Trophoblast cell (in vitro differentiated cells and primary cell): ENCODE measurements around the gene ZFHX3.

Experiments
- DNase-seq, 2 donors: peaks; one replicate each; pipeline ENCODE4 v3.0.0-alpha.2; 2016
- H2AFZ ChIP-seq: 2 replicates; pipeline ENCODE4 v1.6.1; 2013; ENCODE audit warnings: low read length, moderate library complexity, mild to moderate bottlenecking; ENCODE audit not compliant: insufficient read depth, poor library complexity
- H2AK5ac ChIP-seq: 2 replicates; pipeline ENCODE4 v1.6.1; 2013; ENCODE audit warnings: mild to moderate bottlenecking, low read length
- H2BK120ac ChIP-seq: 2 replicates; pipeline ENCODE4 v1.6.1; 2013; ENCODE audit warnings: low read length, mild to moderate bottlenecking, moderate library complexity; ENCODE audit not compliant: insufficient read depth, poor library complexity
- H2BK12ac ChIP-seq: 2 replicates; pipeline ENCODE4 v1.6.1; 2013; ENCODE audit warnings: mild to moderate bottlenecking, low read length, moderate library complexity
- H2BK5ac ChIP-seq: 2 replicates; pipeline ENCODE4 v1.6.1; 2013; ENCODE audit warnings: low read length, low read depth, moderate library complexity, mild to moderate bottlenecking; ENCODE audit not compliant: poor library complexity
- H3K14ac ChIP-seq: 2 replicates; pipeline ENCODE4 v1.6.1; 2013; ENCODE audit warnings: mild to moderate bottlenecking, low read length
- H3K18ac ChIP-seq: 2 replicates; pipeline ENCODE4 v1.6.1; 2013; ENCODE audit warnings: mild to moderate bottlenecking, low read length
- H3K23ac ChIP-seq: 2 replicates; pipeline ENCODE4 v1.6.1; 2013; ENCODE audit warnings: low read length
- H3K27ac ChIP-seq: 2 replicates; pipeline ENCODE4 v1.5.1; 2013; ENCODE audit warnings: low read depth, mild to moderate bottlenecking, inconsistent platforms, low read length, moderate library complexity
- H3K27me3 ChIP-seq: 2 replicates; pipeline ENCODE4 v1.6.1; 2013; ENCODE audit warnings: inconsistent platforms, mild to moderate bottlenecking, low read length, moderate library complexity; ENCODE audit not compliant: insufficient read depth
- H3K36me3 ChIP-seq, 2 experiments: 1 replicate in 1 of 2; 2 replicates in 1 of 2; pipeline ENCODE4 v1.6.1; 2013; ENCODE audit warnings: low read length in 2 of 2, mild to moderate bottlenecking in 2 of 2, moderate library complexity in 1 of 2; ENCODE audit not compliant: insufficient read depth in 2 of 2, control insufficient read depth in 1 of 2
- H3K4ac ChIP-seq: 2 replicates; pipeline ENCODE4 v1.6.1; 2013; ENCODE audit warnings: low read depth, mild to moderate bottlenecking, low read length, moderate library complexity
- H3K4me1 ChIP-seq, 2 experiments: 1 replicate in 1 of 2; 2 replicates in 1 of 2; pipeline ENCODE4 v1.6.1; 2013; ENCODE audit warnings: low read length in 2 of 2, mild to moderate bottlenecking in 2 of 2, moderate library complexity in 1 of 2; ENCODE audit not compliant: insufficient read depth in 2 of 2, control insufficient read depth in 1 of 2
- H3K4me2 ChIP-seq: 2 replicates; pipeline ENCODE4 v1.6.1; 2013; ENCODE audit warnings: inconsistent platforms, mild to moderate bottlenecking, low read length, moderate library complexity
- H3K4me3 ChIP-seq: 2 replicates; pipeline ENCODE4 v1.5.1; 2013; ENCODE audit warnings: mild to moderate bottlenecking, low read depth, low read length, inconsistent platforms
- H3K79me1 ChIP-seq: one replicate; pipeline ENCODE4 v1.6.1; 2013; ENCODE audit warnings: low read length
- H3K79me2 ChIP-seq: 2 replicates; pipeline ENCODE4 v1.6.1; 2013; ENCODE audit warnings: low read length, mild to moderate bottlenecking; ENCODE audit not compliant: control insufficient read depth, insufficient read depth, poor library complexity
- H3K9ac ChIP-seq: 2 replicates; pipeline ENCODE4 v1.6.1; 2013; ENCODE audit warnings: mild to moderate bottlenecking, low read length
- H3K9me3 ChIP-seq: 2 replicates; pipeline ENCODE4 v1.6.1; 2013; ENCODE audit warnings: low read depth, mild to moderate bottlenecking, control low read depth, inconsistent platforms, low read length; ENCODE audit not compliant: insufficient read depth
- H4K12ac ChIP-seq: 2 replicates; pipeline ENCODE4 v1.6.1; 2013; ENCODE audit warnings: low read depth, mild to moderate bottlenecking, low read length, moderate library complexity
- H4K8ac ChIP-seq: 2 replicates; pipeline ENCODE4 v1.6.1; 2013; ENCODE audit warnings: low read depth, mild to moderate bottlenecking, low read length, moderate library complexity
- H4K91ac ChIP-seq: one replicate; pipeline ENCODE4 v1.6.1; 2013; ENCODE audit warnings: low read depth, mild to moderate bottlenecking, low read length, moderate library complexity
- WGBS: extraction: QIAGEN DNeasy Blood & Tissue Kit; methylation state at CpG from one replicate; pipeline ENCODE4 v1.1.7; 2013; ENCODE audit warnings: missing lambda C conversion rate; ENCODE audit not compliant: insufficient read length, insufficient coverage; ENCODE audit errors: extremely low coverage; 5-methylcytosine and 5-hydroxymethylcytosine counted together

ZFHX3 gene

DNA sequence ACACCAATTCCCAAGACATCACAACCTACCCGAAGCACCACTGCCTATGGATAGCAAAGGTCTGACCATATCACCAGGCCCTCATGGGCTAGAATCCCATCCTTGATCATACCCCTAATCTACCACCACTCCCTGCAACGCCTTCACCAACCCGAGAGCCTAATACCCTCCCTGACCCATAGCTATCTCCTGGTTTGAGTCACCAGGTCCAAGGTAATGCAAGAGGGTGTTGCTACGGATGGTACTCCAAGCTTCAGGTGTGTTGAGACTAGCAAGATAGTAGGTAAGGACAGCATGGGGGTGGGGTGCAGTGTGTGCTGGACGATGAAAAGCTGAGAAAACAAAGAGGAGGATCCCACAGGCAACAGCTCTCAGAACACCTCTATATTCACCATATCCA is 258.0 kb downstream of the ZFHX3 start:
- Histone ChIP-seq H4K8ac (no peak overlapping the region), H4K12ac (no peak overlapping the region), H3K27ac (no peak overlapping the region), H3K4me3 (no peak overlapping the region), H3K79me1 (no peaks in the 10 kb centered on the region), H3K79me2 (no peaks in the 10 kb centered on the region), H2BK5ac (no peak overlapping the region), H3K4me1 (no peaks in the 10 kb centered on the region), H3K9ac (no peak overlapping the region), H3K4ac (no peak overlapping the region), H3K14ac (no peak overlapping the region), H4K91ac (no peak overlapping the region), H3K18ac (no peak overlapping the region), H3K23ac (no peak overlapping the region), H2BK120ac (no peak overlapping the region), H3K4me2 (no peak overlapping the region), H3K36me3 (peaks cover 35 to 46% of the 10 kb centered on the region in 2 experiments), H3K27me3 (no peaks in the 10 kb centered on the region), H2AK5ac (no peak overlapping the region), H3K9me3 (no peaks in the 10 kb centered on the region), H2AFZ (no peak overlapping the region), H2BK12ac (no peak overlapping the region)
- WGBS: no CpG with 5 or more reads among the region's 5 CpGs
- no peak for DNase-seq

DNA sequence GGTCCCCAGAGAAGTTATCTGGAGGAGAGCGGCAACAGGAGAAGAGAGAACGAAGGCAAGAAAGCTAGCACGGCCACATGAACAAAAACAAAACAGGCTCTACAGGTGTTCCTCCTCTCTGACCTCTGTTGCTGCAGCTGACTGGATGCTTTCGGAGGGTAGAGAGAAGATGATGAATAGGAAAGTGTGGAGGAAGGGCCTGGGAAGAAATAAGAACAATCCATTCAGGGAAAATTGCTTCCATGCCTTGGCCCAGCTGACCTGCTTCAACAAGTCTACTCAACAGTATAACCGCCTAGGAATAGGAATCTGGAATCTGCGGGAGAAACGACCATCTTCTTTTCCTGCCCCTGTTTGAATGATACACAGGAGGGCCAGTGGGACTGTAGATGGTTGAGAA is 258.5 kb downstream of the ZFHX3 start:
- no CpG with 5 or more reads among the region's 7 CpGs for WGBS
- H3K4me3 ChIP-seq: no peak overlapping the region
- H3K79me2 ChIP-seq: no peaks in the 10 kb centered on the region

DNA sequence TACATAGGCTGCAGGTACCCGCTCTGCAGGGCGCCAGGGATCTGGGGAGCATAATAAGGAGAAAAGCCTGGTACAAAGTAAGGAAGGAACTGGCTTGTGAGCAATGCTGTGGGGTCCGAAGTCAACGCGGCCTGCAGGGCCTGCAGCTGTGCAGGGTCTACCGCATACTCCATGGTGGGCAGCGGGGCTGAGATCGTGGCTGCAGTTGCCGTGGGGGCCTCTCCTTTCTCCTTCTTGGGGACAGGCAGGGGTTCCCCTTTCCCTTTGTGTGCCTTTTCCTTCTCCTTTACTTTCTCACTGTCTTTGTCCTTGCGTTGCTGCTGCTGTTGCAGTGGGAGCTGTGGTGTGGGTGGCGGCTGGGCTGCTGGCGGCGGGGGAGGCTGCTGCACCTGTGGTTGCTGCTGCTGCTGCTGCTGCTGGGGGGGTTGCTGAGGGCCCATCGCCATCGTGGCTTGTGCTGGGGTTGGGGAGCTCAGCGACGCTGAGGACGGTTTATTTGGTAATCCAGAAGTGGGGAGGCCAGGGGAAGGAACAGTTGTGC is 259.6 kb downstream of the ZFHX3 start:
- H3K4me3 ChIP-seq: no peak overlapping the region
- no peak overlapping the region for H2BK5ac ChIP-seq
- H3K79me2 ChIP-seq: no peaks in the 10 kb centered on the region
- no peak overlapping the region for H2BK120ac ChIP-seq
- no peak overlapping the region for H4K91ac ChIP-seq
- H2AK5ac ChIP-seq: no peak overlapping the region
- H4K12ac ChIP-seq: no peak overlapping the region
- H3K14ac ChIP-seq: no peak overlapping the region
- no peaks in the 10 kb centered on the region for H3K4me1 ChIP-seq
- H3K79me1 ChIP-seq: no peaks in the 10 kb centered on the region
- H3K27me3 ChIP-seq: no peaks in the 10 kb centered on the region
- WGBS: no CpG with 5 or more reads among the region's 18 CpGs
- no peak overlapping the region for H3K18ac ChIP-seq
- H4K8ac ChIP-seq: no peak overlapping the region
- peaks cover 21 to 32% of the 10 kb centered on the region in 2 experiments for H3K36me3 ChIP-seq
- no peak overlapping the region for H3K4ac ChIP-seq
- no peak overlapping the region for H3K9ac ChIP-seq
- H3K23ac ChIP-seq: no peak overlapping the region
- H3K27ac ChIP-seq: no peak overlapping the region
- H2AFZ ChIP-seq: no peak overlapping the region
- H3K4me2 ChIP-seq: peak overlapping the region; percentile 49
- H3K9me3 ChIP-seq: no peaks in the 10 kb centered on the region
- no peak overlapping the region for H2BK12ac ChIP-seq
- DNase-seq: no peak

More for the DNA sequence above, 258.5 kb downstream of the ZFHX3 start:
- Histone ChIP-seq H2BK12ac (no peak overlapping the region), H2AFZ (no peak overlapping the region), H3K4ac (no peak overlapping the region), H2BK5ac (no peak overlapping the region), H4K12ac (no peak overlapping the region), H4K91ac (no peak overlapping the region), H3K4me2 (no peak overlapping the region), H3K79me1 (no peaks in the 10 kb centered on the region), H3K9ac (no peak overlapping the region), H2BK120ac (no peak overlapping the region), H3K27me3 (no peaks in the 10 kb centered on the region), H4K8ac (no peak overlapping the region), H2AK5ac (no peak overlapping the region), H3K36me3 (peaks cover 31 to 42% of the 10 kb centered on the region in 2 experiments), H3K18ac (no peak overlapping the region), H3K23ac (no peak overlapping the region), H3K27ac (no peak overlapping the region), H3K4me1 (no peaks in the 10 kb centered on the region), H3K14ac (no peak overlapping the region), H3K9me3 (no peaks in the 10 kb centered on the region)
- no peak for DNase-seq

DNA sequence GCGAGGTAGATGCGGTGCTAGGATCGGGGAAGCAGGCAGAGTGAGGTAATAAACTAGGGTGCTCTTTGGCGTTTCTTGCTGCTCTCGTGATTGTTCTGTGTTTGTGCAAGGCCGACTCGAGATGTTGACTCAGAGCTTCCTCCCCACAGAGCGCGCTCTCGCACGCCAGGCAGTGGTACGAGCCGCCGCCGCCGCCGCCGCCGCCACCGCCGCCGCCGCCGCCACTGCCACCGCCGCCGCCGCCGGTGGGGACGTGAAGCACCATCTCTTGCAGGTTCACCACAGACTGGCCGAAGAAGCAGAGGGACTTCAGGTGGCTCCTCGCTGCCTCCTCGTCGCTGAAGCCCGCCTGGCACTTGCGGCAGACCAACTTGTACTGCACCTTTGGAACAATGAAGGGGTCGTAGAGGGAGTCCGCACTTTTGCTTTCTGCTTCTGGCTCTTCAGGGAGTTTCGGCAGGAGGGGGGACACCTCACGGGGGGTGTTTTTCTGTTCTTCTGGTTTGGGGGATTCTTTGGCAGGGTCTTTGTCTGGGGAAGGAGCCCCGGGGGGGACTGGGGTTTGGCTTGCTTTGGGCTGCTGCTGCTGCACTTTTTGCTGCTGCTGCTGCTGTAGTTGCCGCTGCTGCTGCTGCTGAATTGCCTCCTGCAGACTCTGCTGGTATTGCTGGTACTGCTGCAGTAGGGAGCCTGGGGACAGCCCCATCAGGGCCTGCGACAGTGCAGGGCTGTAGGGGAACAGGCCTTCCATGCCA is 260.2 kb downstream of the ZFHX3 start:
- Histone ChIP-seq H3K23ac (no peak overlapping the region), H2AK5ac (no peak overlapping the region), H3K14ac (no peak overlapping the region), H3K79me1 (no peaks in the 10 kb centered on the region), H4K91ac (no peak overlapping the region), H4K12ac (no peak overlapping the region), H2AFZ (no peak overlapping the region), H4K8ac (peak overlapping the region; percentile 11), H3K27me3 (no peaks in the 10 kb centered on the region), H3K4ac (no peak overlapping the region), H3K18ac (no peak overlapping the region), H2BK12ac (no peak overlapping the region), H3K4me1 (no peaks in the 10 kb centered on the region), H3K4me3 (no peak overlapping the region), H2BK120ac (no peak overlapping the region), H3K4me2 (peak overlapping the region; percentile 51), H3K79me2 (no peaks in the 10 kb centered on the region), H3K9ac (no peak overlapping the region), H3K36me3 (peaks cover 18 to 27% of the 10 kb centered on the region in 2 experiments), H3K9me3 (no peaks in the 10 kb centered on the region), H3K27ac (no peak overlapping the region), H2BK5ac (no peak overlapping the region)
- no CpG with 5 or more reads among the region's 43 CpGs for WGBS
- DNase-seq: peak; percentile 48 to 58
